Fibroblast of pulmonary artery (primary cell): ENCODE data around the gene FUT7.

Experiments
- DNase-seq: peaks from one replicate; pipeline ENCODE4 v3.0.0-alpha.2; 2010; ENCODE audit warnings: low read depth
- H3K4me3 ChIP-seq: replicated peaks from 2 replicates; pipeline ENCODE4 v1.5.1; 2011; ENCODE audit warnings: low read depth, mild to moderate bottlenecking, control low read depth, low read length, moderate library complexity
- TF ChIP-seq, protein P1 (sequence below): IDR thresholded peaks from 2 replicates; pipeline ENCODE4 v1.5.1; 2011; ENCODE audit warnings: mild to moderate bottlenecking, control low read depth, low read length, inconsistent platforms; ENCODE audit errors: missing control alignments

The FUT7 gene

DNA sequence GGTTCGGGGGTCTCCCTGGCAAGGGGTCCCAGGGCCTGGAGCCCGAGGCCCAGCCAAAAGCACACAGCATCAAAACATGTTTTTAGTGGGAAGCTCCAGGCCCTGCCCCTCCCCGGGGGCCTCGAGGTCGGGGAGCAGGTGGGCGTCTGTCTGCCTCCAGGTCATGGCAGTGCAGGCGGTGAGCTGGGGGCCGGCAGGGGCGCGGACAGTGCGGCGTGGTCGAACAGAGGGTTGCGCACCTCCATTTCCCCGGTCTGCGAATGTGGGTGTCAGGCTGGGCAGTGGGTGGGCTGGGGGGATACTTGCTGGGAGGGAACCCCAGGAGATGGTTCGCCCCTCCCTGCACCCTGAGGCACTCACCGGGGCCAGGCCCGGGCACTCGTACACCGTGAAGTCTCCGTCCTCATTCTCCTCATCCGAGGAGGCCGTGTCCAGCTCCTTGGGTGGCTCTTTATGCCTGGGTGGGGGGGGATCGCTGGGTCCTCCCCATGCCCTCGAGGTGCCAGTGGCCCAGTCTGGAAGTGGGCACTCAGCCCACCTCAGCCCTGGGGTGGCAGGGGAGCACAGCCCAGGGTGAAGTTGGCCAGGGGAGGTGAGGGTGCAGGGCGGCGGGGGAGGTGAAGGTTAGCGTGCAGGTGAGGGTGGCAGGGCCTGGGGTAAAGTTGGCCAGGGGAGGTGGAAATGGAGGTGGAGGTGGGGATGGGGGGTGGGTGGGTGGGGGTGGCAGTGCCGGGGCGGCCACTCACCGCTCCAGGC, 7.9 kb upstream of the FUT7 start:
- TF ChIP-seq, protein P1, sequence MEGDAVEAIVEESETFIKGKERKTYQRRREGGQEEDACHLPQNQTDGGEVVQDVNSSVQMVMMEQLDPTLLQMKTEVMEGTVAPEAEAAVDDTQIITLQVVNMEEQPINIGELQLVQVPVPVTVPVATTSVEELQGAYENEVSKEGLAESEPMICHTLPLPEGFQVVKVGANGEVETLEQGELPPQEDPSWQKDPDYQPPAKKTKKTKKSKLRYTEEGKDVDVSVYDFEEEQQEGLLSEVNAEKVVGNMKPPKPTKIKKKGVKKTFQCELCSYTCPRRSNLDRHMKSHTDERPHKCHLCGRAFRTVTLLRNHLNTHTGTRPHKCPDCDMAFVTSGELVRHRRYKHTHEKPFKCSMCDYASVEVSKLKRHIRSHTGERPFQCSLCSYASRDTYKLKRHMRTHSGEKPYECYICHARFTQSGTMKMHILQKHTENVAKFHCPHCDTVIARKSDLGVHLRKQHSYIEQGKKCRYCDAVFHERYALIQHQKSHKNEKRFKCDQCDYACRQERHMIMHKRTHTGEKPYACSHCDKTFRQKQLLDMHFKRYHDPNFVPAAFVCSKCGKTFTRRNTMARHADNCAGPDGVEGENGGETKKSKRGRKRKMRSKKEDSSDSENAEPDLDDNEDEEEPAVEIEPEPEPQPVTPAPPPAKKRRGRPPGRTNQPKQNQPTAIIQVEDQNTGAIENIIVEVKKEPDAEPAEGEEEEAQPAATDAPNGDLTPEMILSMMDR, result no peak
- no peak for DNase-seq
- H3K4me3 ChIP-seq, result no peak overlapping the region

DNA sequence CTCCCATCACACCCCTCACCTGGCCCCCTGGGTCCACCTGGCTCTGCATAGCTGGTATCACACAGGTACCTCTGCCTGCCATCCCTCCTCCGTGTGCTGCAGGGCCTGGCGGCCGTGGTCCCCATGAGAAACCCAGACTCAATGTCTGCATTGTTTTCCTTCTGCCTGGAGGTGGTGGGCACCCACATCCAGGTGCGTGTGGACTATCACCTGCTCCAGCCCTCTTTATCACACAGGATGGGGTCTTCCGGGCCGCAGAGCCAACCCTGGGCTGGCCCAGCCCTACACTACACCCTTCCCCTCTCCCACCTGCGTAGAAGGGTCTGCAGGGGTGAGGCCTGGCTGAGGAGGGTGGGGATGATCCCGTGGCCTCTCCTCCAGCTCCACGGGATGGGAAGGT, 7.0 kb upstream of the FUT7 start:
- H3K4me3 ChIP-seq, result no peak overlapping the region
- no peak for DNase-seq
- TF ChIP-seq, protein P1, result no peak

DNA sequence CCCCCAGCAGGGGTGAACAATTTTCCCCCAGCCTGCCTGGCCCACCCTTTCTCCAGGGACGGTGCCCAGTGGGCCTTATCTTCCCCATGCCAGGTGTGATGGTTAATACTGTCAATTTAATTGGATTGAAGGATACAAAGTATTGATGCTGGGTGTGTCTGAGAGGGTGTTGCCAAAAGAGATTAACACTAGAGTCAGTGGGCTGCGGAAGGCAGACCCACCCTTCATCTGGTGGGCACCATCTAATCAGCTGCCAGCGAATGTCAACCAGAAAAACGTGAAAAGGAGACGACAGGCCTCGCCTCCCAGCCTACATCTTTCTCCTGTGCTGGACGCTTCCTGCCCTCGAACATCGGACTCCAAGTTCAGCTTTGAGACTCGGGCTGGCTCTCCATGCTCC, 5.6 kb upstream of the FUT7 start:
- no peak for DNase-seq
- H3K4me3 ChIP-seq, result no peak overlapping the region
- TF ChIP-seq, protein P1, result no peak

DNA sequence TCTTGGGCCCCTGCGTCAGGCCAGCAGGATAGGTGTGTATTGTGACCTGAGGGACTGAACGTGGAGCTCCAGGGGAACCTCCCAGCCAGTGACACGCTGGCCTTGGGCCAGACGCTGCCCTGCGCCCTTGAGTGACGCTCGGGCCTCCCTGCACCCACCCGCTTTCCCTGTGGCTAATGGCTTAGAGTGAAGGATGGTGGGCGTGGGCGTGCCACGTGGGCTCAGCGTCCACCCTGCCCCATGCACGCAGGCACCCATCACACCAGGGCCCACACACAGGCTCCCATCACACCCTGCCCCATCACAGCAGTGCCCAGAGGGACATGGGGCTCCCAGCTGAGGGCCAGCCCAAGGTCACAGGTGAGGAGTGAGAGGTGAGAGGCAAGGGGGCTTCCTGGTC, 5.1 kb upstream of the FUT7 start:
- TF ChIP-seq, protein P1, result no peak
- no peak overlapping the region for H3K4me3 ChIP-seq
- DNase-seq, result no peak

DNA sequence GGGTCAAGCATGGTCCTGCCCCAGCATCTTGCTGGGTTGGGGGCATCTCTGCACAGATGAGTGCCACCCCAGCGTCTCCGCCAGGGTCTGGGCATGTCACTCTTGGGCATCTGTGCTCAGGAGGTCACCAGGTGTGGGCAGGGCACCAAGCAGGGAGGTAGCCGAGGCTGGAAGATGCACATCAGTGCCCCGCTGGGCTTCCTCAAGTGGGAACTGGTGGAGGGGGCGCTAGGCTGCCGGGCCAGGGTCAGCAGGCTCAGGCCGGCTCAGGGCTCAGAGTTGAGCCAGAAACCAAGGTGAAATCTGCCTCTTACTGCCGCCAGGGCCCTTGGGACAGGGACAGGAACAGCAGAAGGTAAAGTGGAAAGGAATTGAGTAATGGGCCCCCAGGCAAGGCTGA, 4.0 kb upstream of the FUT7 start:
- TF ChIP-seq, protein P1, result no peak
- H3K4me3 ChIP-seq, result no peak overlapping the region
- no peak for DNase-seq

DNA sequence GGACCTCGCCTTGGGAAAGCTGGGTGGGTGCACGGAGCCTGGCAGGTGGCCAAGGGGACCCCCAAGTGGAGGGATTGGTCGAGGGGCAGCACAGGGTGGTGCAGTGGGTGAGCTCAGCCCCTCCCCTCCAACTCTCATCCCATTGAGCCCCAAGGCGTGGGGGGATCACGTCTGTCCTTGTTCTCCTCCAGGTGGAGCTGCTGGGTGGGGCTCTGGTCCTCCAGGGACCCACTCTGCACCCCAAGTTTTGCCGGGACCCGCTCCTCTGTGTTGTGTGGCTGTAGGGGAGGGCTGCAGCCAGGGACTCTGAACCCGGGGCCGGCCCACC, 3.6 kb upstream of the FUT7 start:
- TF ChIP-seq, protein P1, result no peak
- no peak overlapping the region for H3K4me3 ChIP-seq
- no peak for DNase-seq
